Peyer's patch (tissue), 4 donors: ENCODE measurements around the gene UBA6.

Source experiments
- CTCF ChIP-seq, 6 experiments: fragments of 450-650 bp in 4 of 6; fragments of 200-600 bp in 2 of 6; sonication (generic) in 1 of 6; IDR thresholded peaks; one replicate each; pipeline ENCODE4 v1.5.1; 2017 to 2019; ENCODE audit warnings: antibody characterized with exemption in 6 of 6, mild to moderate bottlenecking in 3 of 6, moderate library complexity in 1 of 6
- POLR2A ChIP-seq, 2 donors: fragments of 450-650 bp; IDR thresholded peaks; one replicate each; pipeline ENCODE4 v1.5.1; 2017; ENCODE audit warnings: antibody characterized with exemption in 2 of 2, mild to moderate bottlenecking in 2 of 2, moderate library complexity in 2 of 2

- no peak for TF ChIP-seq CTCF (IDR thresholded peaks at IDR 0.05)
- TF ChIP-seq POLR2A (IDR thresholded peaks at IDR 0.05): no peak
Measured at GRCh38 chr4:67634741-67635140, 66.2 kb downstream of the UBA6 start.
